Measurements from ENCODE around the gene GABRG3.

DNA sequence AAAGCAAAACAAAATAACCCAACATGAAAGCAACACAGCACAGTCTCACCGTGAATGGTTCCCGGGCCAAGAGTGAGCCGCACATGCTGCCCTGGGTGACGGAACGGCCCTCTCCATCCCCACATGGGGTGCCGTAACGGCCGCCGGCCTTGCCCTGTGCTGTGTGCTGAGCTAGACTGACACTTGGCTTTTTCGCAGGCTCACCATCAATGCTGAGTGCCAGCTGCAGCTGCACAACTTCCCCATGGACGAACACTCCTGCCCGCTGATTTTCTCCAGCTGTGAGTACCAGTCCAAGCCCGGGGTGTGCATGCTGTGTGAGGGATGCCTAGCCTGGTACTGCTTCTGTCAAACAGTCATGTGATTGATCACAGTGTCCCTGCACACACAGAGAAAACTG lies 357.6 kb downstream of the GABRG3 start:
- TF ChIP-seq, protein P1, sequence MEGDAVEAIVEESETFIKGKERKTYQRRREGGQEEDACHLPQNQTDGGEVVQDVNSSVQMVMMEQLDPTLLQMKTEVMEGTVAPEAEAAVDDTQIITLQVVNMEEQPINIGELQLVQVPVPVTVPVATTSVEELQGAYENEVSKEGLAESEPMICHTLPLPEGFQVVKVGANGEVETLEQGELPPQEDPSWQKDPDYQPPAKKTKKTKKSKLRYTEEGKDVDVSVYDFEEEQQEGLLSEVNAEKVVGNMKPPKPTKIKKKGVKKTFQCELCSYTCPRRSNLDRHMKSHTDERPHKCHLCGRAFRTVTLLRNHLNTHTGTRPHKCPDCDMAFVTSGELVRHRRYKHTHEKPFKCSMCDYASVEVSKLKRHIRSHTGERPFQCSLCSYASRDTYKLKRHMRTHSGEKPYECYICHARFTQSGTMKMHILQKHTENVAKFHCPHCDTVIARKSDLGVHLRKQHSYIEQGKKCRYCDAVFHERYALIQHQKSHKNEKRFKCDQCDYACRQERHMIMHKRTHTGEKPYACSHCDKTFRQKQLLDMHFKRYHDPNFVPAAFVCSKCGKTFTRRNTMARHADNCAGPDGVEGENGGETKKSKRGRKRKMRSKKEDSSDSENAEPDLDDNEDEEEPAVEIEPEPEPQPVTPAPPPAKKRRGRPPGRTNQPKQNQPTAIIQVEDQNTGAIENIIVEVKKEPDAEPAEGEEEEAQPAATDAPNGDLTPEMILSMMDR (IDR thresholded peaks at IDR 0.05; ENCODE audit: low read depth, low read length, missing input control) = no peak
- TF ChIP-seq, protein P2, sequence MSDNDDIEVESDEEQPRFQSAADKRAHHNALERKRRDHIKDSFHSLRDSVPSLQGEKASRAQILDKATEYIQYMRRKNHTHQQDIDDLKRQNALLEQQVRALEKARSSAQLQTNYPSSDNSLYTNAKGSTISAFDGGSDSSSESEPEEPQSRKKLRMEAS (IDR thresholded peaks at IDR 0.05) = no peak
- TF ChIP-seq EGR1 (IDR thresholded peaks at IDR 0.05; ENCODE audit: low read depth in 2 of 2) (no peak), RAD21 (IDR thresholded peaks at IDR 0.05) (no peak), TAF1 (conservative IDR thresholded peaks at IDR 0.05) (no peak)
- TF ChIP-seq, protein P3, sequence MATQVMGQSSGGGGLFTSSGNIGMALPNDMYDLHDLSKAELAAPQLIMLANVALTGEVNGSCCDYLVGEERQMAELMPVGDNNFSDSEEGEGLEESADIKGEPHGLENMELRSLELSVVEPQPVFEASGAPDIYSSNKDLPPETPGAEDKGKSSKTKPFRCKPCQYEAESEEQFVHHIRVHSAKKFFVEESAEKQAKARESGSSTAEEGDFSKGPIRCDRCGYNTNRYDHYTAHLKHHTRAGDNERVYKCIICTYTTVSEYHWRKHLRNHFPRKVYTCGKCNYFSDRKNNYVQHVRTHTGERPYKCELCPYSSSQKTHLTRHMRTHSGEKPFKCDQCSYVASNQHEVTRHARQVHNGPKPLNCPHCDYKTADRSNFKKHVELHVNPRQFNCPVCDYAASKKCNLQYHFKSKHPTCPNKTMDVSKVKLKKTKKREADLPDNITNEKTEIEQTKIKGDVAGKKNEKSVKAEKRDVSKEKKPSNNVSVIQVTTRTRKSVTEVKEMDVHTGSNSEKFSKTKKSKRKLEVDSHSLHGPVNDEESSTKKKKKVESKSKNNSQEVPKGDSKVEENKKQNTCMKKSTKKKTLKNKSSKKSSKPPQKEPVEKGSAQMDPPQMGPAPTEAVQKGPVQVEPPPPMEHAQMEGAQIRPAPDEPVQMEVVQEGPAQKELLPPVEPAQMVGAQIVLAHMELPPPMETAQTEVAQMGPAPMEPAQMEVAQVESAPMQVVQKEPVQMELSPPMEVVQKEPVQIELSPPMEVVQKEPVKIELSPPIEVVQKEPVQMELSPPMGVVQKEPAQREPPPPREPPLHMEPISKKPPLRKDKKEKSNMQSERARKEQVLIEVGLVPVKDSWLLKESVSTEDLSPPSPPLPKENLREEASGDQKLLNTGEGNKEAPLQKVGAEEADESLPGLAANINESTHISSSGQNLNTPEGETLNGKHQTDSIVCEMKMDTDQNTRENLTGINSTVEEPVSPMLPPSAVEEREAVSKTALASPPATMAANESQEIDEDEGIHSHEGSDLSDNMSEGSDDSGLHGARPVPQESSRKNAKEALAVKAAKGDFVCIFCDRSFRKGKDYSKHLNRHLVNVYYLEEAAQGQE (IDR thresholded peaks at IDR 0.05) = no peak
- TF ChIP-seq, protein P4, sequence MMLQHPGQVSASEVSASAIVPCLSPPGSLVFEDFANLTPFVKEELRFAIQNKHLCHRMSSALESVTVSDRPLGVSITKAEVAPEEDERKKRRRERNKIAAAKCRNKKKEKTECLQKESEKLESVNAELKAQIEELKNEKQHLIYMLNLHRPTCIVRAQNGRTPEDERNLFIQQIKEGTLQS (IDR thresholded peaks at IDR 0.05) = no peak

Data from liver (tissue), 3 donors.